H1 (cell line): ENCODE measurements around the gene KRTAP9-7. TPM values are rescaled to one million over a fixed set of nuclear protein-coding genes. Genes with fewer than 3 reads are reported as not detected.
"Not testable (repeated sequence)": the region's sequence is repeated elsewhere in the genome, so short reads cannot be mapped to it uniquely, and the experiment has no call there.

Experiments
- CTCF ChIA-PET: fragments of 300-600 bp; sonication (Branson Sonifier 250); formaldehyde crosslinking; loops from one replicate; lab custom pipeline; 2021; ENCODE audit not compliant: partially characterized antibody; lab: Charles Lee
- POLR2A ChIA-PET: fragments of 300-600 bp; sonication (Branson Sonifier 250); formaldehyde crosslinking; loops from one replicate; lab custom pipeline; 2021; ENCODE audit warnings: inconsistent platforms; ENCODE audit not compliant: partially characterized antibody; lab: Charles Lee
- DNase-seq, 2 experiments: peaks; one replicate each; pipeline versions ENCODE4 v3.0.0 to v3.0.0-alpha.2; 2010 to 2022; ENCODE audit warnings: low spot score in 2 of 2, low read depth in 1 of 2, mixed read lengths in 1 of 2
- FAIRE-seq: peaks from 2 replicates; lab custom pipeline; 2011; peaks lifted over from hg19 to GRCh38; lab: Jason Lieb, UNC
- H2AFZ ChIP-seq: 2 replicates; pipeline ENCODE4 v1.8.1; 2012; ENCODE audit warnings: low read length, inconsistent platforms
- H2AK5ac ChIP-seq: 2 replicates; pipeline ENCODE4 v1.6.1; 2013; ENCODE audit warnings: low read depth, low read length
- H2BK120ac ChIP-seq: replicated peaks from 2 replicates; pipeline ENCODE3; 2013; ENCODE audit warnings: low read depth, low read length, inconsistent platforms
- H2BK12ac ChIP-seq: 2 replicates; pipeline ENCODE4 v1.6.1; 2013; ENCODE audit warnings: low read depth, low read length
- H2BK15ac ChIP-seq: 2 replicates; pipeline ENCODE4 v1.6.1; 2013; ENCODE audit warnings: low read length
- H2BK20ac ChIP-seq: 2 replicates; pipeline ENCODE4 v1.6.1; 2013; ENCODE audit warnings: low read length
- H2BK5ac ChIP-seq: 2 replicates; pipeline ENCODE4 v1.6.1; 2013; ENCODE audit warnings: low read depth, low read length
- H3K14ac ChIP-seq: 2 replicates; pipeline ENCODE4 v1.6.1; 2013; ENCODE audit warnings: inconsistent platforms; ENCODE audit not compliant: insufficient read length
- H3K18ac ChIP-seq: 2 replicates; pipeline ENCODE4 v1.6.1; 2013; ENCODE audit warnings: low read length; ENCODE audit errors: extremely low read depth
- H3K23ac ChIP-seq: 2 replicates; pipeline ENCODE4 v1.6.1; 2013; ENCODE audit warnings: inconsistent platforms; ENCODE audit not compliant: insufficient read length
- H3K23me2 ChIP-seq: 2 replicates; pipeline ENCODE4 v1.6.1; 2013; ENCODE audit warnings: low read depth, low read length
- H3K27ac ChIP-seq: 2 replicates; pipeline ENCODE4 v1.6.1; 2011; ENCODE audit warnings: low read depth, low read length, inconsistent platforms
- H3K27me3 ChIP-seq, 4 experiments: replicated peaks in 1 of 4; 1 replicate in 1 of 4; 2 replicates in 3 of 4; pipeline versions ENCODE4 v1.6.1 to v1.8.1; 2011 to 2013; ENCODE audit warnings: low read length in 3 of 4, mild to moderate bottlenecking in 3 of 4, inconsistent platforms in 2 of 4, mixed read lengths in 2 of 4, moderate library complexity in 1 of 4; ENCODE audit not compliant: control insufficient read depth in 3 of 4, insufficient read depth in 3 of 4; ENCODE audit errors: extremely low read depth in 1 of 4
- H3K36me3 ChIP-seq, 4 experiments: 2 replicates each; pipeline versions ENCODE4 v1.6.1 to v1.8.1; 2011 to 2013; ENCODE audit warnings: mild to moderate bottlenecking in 4 of 4, low read length in 3 of 4, moderate library complexity in 2 of 4, control low read depth in 1 of 4, inconsistent platforms in 1 of 4; ENCODE audit not compliant: insufficient read depth in 4 of 4, control insufficient read depth in 2 of 4
- H3K4ac ChIP-seq: replicated peaks from 2 replicates; pipeline ENCODE3; 2013; ENCODE audit warnings: low read length, low read depth, mixed read lengths, inconsistent platforms; ENCODE audit not compliant: insufficient read length
- H3K4me1 ChIP-seq, 4 experiments: replicated peaks in 1 of 4; 1 replicate in 1 of 4; 2 replicates in 3 of 4; pipeline versions ENCODE4 v1.6.1 to v1.8.1; 2011 to 2013; ENCODE audit warnings: low read length in 3 of 4, inconsistent platforms in 2 of 4, mixed read lengths in 1 of 4; ENCODE audit not compliant: insufficient read depth in 4 of 4, control insufficient read depth in 3 of 4
- H3K4me2 ChIP-seq, 2 experiments: 2 replicates each; pipeline versions ENCODE4 v1.6.1 to v1.8.1; 2011 to 2013; ENCODE audit warnings: low read depth in 2 of 2, low read length in 2 of 2, control low read depth in 1 of 2, inconsistent platforms in 1 of 2, mild to moderate bottlenecking in 1 of 2; ENCODE audit not compliant: insufficient read depth in 1 of 2
- H3K4me3 ChIP-seq, 4 experiments: fragments of 200-600, 300-600 bp in 1 of 4; sonication (generic), shearing (Covaris generic), sonication (Bioruptor Twin) in 1 of 4; 2 replicates each; pipeline versions ENCODE4 v1.5.1 to v1.8.1; 2011 to 2016; ENCODE audit warnings: low read length in 4 of 4, low read depth in 3 of 4, control low read depth in 2 of 4, inconsistent platforms in 2 of 4, mild to moderate bottlenecking in 2 of 4, mixed read lengths in 1 of 4, moderate library complexity in 1 of 4; ENCODE audit not compliant: insufficient read depth in 2 of 4; ENCODE audit errors: extremely low read depth in 1 of 4
- H3K56ac ChIP-seq: replicated peaks from 2 replicates; pipeline ENCODE3; 2013; ENCODE audit warnings: low read depth, mild to moderate bottlenecking, mixed read lengths, low read length, inconsistent platforms; ENCODE audit not compliant: insufficient read length
- H3K79me1 ChIP-seq: 2 replicates; pipeline ENCODE4 v1.6.1; 2013; ENCODE audit warnings: low read depth, low read length, control low read depth
- H3K79me2 ChIP-seq, 2 experiments: 2 replicates each; pipeline versions ENCODE4 v1.6.1 to v1.8.1; 2012 to 2013; ENCODE audit warnings: low read length in 2 of 2, mild to moderate bottlenecking in 2 of 2, inconsistent platforms in 1 of 2; ENCODE audit not compliant: insufficient read depth in 2 of 2, control insufficient read depth in 1 of 2
- H3K9ac ChIP-seq, 4 experiments: replicated peaks in 1 of 4; 1 replicate in 1 of 4; 2 replicates in 3 of 4; pipeline versions ENCODE4 v1.6.1 to v1.8.1; 2011 to 2013; ENCODE audit warnings: low read depth in 3 of 4, low read length in 3 of 4, control low read depth in 2 of 4, mild to moderate bottlenecking in 2 of 4, moderate library complexity in 2 of 4, inconsistent platforms in 1 of 4; ENCODE audit errors: extremely low read depth in 1 of 4
- H3K9me3 ChIP-seq, 2 experiments: 2 replicates each; pipeline versions ENCODE4 v1.6.1 to v1.8.1; 2012 to 2013; ENCODE audit warnings: mild to moderate bottlenecking in 2 of 2, moderate library complexity in 2 of 2, control low read depth in 1 of 2, inconsistent platforms in 1 of 2, low read depth in 1 of 2, low read length in 1 of 2, mixed read lengths in 1 of 2; ENCODE audit not compliant: insufficient read depth in 2 of 2
- H4K20me1 ChIP-seq, 2 experiments: replicated peaks in 1 of 2; 2 replicates each; pipeline versions ENCODE3 to v1.8.1; 2011 to 2013; ENCODE audit warnings: inconsistent platforms in 2 of 2, low read length in 2 of 2, mild to moderate bottlenecking in 1 of 2; ENCODE audit not compliant: insufficient read depth in 2 of 2, control insufficient read depth in 1 of 2
- H4K5ac ChIP-seq: 2 replicates; pipeline ENCODE4 v1.6.1; 2013; ENCODE audit warnings: low read length, low read depth, mixed read lengths, inconsistent platforms; ENCODE audit not compliant: insufficient read length
- H4K8ac ChIP-seq: 2 replicates; pipeline ENCODE4 v1.8.0; 2013; ENCODE audit warnings: mild to moderate bottlenecking, moderate library complexity, low read length, inconsistent platforms; ENCODE audit not compliant: insufficient read depth; ENCODE audit errors: extremely low read depth
- H4K91ac ChIP-seq: replicated peaks from 2 replicates; pipeline ENCODE3; 2013; ENCODE audit warnings: low read length, mixed read lengths, inconsistent platforms; ENCODE audit not compliant: insufficient read length
- WGBS, 2 experiments: shearing (Covaris generic) in 1 of 2; methylation state at CpG; one replicate each; pipeline versions ENCODE4 v1.1.6 to v1.1.7; 2013 to 2015; ENCODE audit warnings: low lambda C conversion rate in 2 of 2, mixed read lengths in 2 of 2, inconsistent platforms in 1 of 2, low coverage in 1 of 2, missing lambda C conversion rate in 1 of 2; ENCODE audit not compliant: insufficient replicate concordance in 2 of 2, insufficient coverage in 1 of 2, insufficient read length in 1 of 2; ENCODE audit errors: extremely low coverage in 1 of 2, missing lambda C conversion rate in 1 of 2; 5-methylcytosine and 5-hydroxymethylcytosine counted together
- polyA plus RNA-seq, 7 experiments: library from polyadenylated mRNA; depleted of rRNA in 3 of 7; stranded (reverse) in 5 of 7; unstranded in 2 of 7; fragments of >200 nt in 5 of 7; fragments of 200-250 nt in 2 of 7; gene quantifications; 1 replicate in 5 of 7; 2 replicates in 1 of 7; 4 replicates in 1 of 7; pipeline versions ENCODE4 v1.2.1 to v1.2.3, GENCODE V29; 2011 to 2013; ENCODE audit warnings: missing spikeins in 2 of 7, mixed read lengths in 2 of 7
- total RNA-seq: library from RNA; stranded (reverse); fragmentation: NEBNext Ultra II Directional; extraction: Animal tissue kit (Norgen Biotek cat#: 25700); gene quantifications from 2 replicates; pipeline ENCODE4 v1.2.1, GENCODE V29; 2021

Gene KRTAP9-7
- total and polyA plus RNA-seq, 2 of the 8 experiments (the other 6 are each of a cell fraction or from before 2014, with no cell fraction given), result not detected

DNA sequence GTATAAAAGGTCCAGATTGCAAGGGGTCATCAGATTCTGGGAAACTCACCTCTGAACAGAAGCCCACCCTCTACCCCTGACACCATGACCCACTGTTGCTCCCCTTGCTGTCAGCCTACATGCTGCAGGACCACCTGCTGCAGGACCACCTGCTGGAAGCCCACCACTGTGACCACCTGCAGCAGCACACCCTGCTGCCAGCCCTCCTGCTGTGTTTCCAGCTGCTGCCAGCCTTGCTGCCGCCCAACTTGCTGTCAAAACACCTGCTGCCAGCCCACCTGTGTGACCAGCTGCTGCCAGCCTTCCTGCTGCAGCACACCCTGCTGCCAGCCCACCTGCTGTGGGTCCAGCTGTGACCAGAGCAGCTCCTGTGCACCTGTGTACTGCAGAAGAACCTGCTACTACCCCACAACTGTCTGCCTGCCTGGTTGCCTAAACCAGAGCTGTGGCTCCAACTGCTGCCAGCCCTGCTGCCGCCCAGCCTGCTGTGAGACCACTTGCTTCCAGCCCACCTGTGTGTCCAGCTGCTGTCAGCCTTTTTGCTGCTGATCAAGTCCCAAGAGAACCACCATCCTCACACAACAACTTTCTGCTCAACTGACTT is 25.8 kb upstream of the KRTAP9-7 start, which contains the start of gene KRTAP9-4:
TSS of gene KRTAP9-4 (plus strand) at position 51 of the 604 bp plus-strand sequence. CDS start at position 85, 34 bp downstream.
- H4K8ac ChIP-seq, H3K23ac ChIP-seq, FAIRE-seq, H2BK12ac ChIP-seq, POLR2A ChIA-PET, H3K4me3 ChIP-seq, H2BK5ac ChIP-seq, H3K27me3 ChIP-seq, H4K5ac ChIP-seq, H2AK5ac ChIP-seq, H2BK15ac ChIP-seq, DNase-seq, H3K9me3 ChIP-seq, H4K20me1 ChIP-seq, H2AFZ ChIP-seq, H3K18ac ChIP-seq, H3K14ac ChIP-seq, H3K79me1 ChIP-seq, H2BK120ac ChIP-seq, H2BK20ac ChIP-seq, H3K4me2 ChIP-seq, H3K36me3 ChIP-seq, H3K9ac ChIP-seq, H3K79me2 ChIP-seq, H3K4me1 ChIP-seq, H3K4ac ChIP-seq, H3K23me2 ChIP-seq, H4K91ac ChIP-seq, H3K27ac ChIP-seq, H3K56ac ChIP-seq: not testable (repeated sequence)
- CTCF ChIA-PET, result interaction anchor here (0.8 to 1.1 kb wide), 3 partner anchors 74 to 413 kb away, joined by 3 read pairs; no protein-coding TSS in a partner anchor
- WGBS, 2 experiments, result 100% methylated on average over 1 of the region's 2 CpGs; no CpG with 5 or more reads in 1 of the 2 experiments
